Neural progenitor cell (in vitro differentiated cells): Measurements from ENCODE around the gene RAI1. TPM values are rescaled to one million over a fixed set of nuclear protein-coding genes. Genes with fewer than 3 reads are reported as not detected.
A peak's percentile ranks its signal among the peaks of the same experiment; 100 is the strongest.

Source experiments
- DNase-seq: peaks from one replicate; pipeline ENCODE4 v3.0.0-alpha.2; 2016; ENCODE audit warnings: low spot score
- H2AFZ ChIP-seq: fragments of 200-600 bp; sonication (generic); replicated peaks from 2 replicates; pipeline ENCODE4 v1.6.1; 2016; ENCODE audit warnings: antibody characterized with exemption
- H3F3A ChIP-seq: fragments of 200-600 bp; sonication (generic); 2 replicates; pipeline ENCODE4 v1.6.1; 2016; ENCODE audit warnings: antibody characterized with exemption, low read depth
- H3K27ac ChIP-seq: fragments of 200-600 bp; sonication (generic); 2 replicates; pipeline ENCODE4 v1.5.1; 2016; ENCODE audit warnings: mild to moderate bottlenecking
- H3K27me3 ChIP-seq: fragments of 200-600 bp; sonication (generic); 2 replicates; pipeline ENCODE4 v1.6.1; 2016; ENCODE audit warnings: mild to moderate bottlenecking, moderate library complexity
- H3K36me3 ChIP-seq: fragments of 200-600 bp; sonication (generic); 2 replicates; pipeline ENCODE4 v1.5.1; 2016
- H3K4me1 ChIP-seq: fragments of 200-600 bp; sonication (generic); 2 replicates; pipeline ENCODE4 v1.6.1; 2016; ENCODE audit warnings: mixed run types
- H3K4me2 ChIP-seq: fragments of 200-600 bp; sonication (generic); 2 replicates; pipeline ENCODE4 v1.6.1; 2016
- H3K4me3 ChIP-seq: fragments of 200-600 bp; sonication (generic); 2 replicates; pipeline ENCODE4 v1.5.1; 2016
- H3K79me2 ChIP-seq: fragments of 200-600 bp; sonication (generic); 2 replicates; pipeline ENCODE4 v1.6.1; 2016; ENCODE audit warnings: low read depth
- H3K9ac ChIP-seq: fragments of 200-600 bp; sonication (generic); 2 replicates; pipeline ENCODE4 v1.6.1; 2016
- H3K9me3 ChIP-seq: fragments of 200-600 bp; sonication (generic); 2 replicates; pipeline ENCODE4 v1.5.1; 2016; ENCODE audit warnings: low read depth
- H4K20me1 ChIP-seq: fragments of 200-600 bp; sonication (generic); 2 replicates; pipeline ENCODE4 v1.6.1; 2016; ENCODE audit warnings: low read depth
- H3K27ac Mint-ChIP-seq: 3 replicates; pipeline ENCODE4 v1.8.0; 2021; ENCODE audit warnings: mixed read lengths
- H3K27me3 Mint-ChIP-seq: 2 replicates; pipeline ENCODE4 v1.8.0; 2022; ENCODE audit warnings: low read depth, mild to moderate bottlenecking, inconsistent platforms, moderate library complexity, mixed read lengths; ENCODE audit not compliant: insufficient read depth
- H3K36me3 Mint-ChIP-seq: 3 replicates; pipeline ENCODE4 v1.8.0; 2021; ENCODE audit warnings: mixed read lengths
- H3K4me1 Mint-ChIP-seq: 3 replicates; pipeline ENCODE4 v1.8.0; 2021; ENCODE audit warnings: mixed read lengths
- H3K4me3 Mint-ChIP-seq: 3 replicates; pipeline ENCODE4 v1.8.0; 2021; ENCODE audit warnings: mild to moderate bottlenecking, moderate library complexity, mixed read lengths
- H3K9me3 Mint-ChIP-seq: 3 replicates; pipeline ENCODE4 v1.8.0; 2020; ENCODE audit warnings: mixed read lengths
- CTCF ChIP-seq: fragments of 200-600 bp; sonication (generic); IDR thresholded peaks from 2 replicates; pipeline ENCODE4 v1.5.1; 2017; ENCODE audit warnings: antibody characterized with exemption, mild to moderate bottlenecking
- EZH2 ChIP-seq: fragments of 200-600 bp; sonication (generic); IDR thresholded peaks from 2 replicates; pipeline ENCODE4 v1.6.1; 2017; ENCODE audit warnings: antibody characterized with exemption, mild to moderate bottlenecking, moderate library complexity
- EZH2phosphoT487 ChIP-seq: fragments of 200-600 bp; sonication (generic); IDR thresholded peaks from 2 replicates; pipeline ENCODE4 v1.6.1; 2017; ENCODE audit warnings: antibody characterized with exemption
- total RNA-seq: library from RNA; depleted of rRNA; stranded (reverse); fragments of >200 nt; gene quantifications from 2 replicates; pipeline ENCODE4 v1.2.3, GENCODE V29; 2015; ENCODE audit warnings: low replicate concordance

Gene RAI1
- total RNA-seq, 1 donor from 2014 or later = 27.4 TPM

DNA sequence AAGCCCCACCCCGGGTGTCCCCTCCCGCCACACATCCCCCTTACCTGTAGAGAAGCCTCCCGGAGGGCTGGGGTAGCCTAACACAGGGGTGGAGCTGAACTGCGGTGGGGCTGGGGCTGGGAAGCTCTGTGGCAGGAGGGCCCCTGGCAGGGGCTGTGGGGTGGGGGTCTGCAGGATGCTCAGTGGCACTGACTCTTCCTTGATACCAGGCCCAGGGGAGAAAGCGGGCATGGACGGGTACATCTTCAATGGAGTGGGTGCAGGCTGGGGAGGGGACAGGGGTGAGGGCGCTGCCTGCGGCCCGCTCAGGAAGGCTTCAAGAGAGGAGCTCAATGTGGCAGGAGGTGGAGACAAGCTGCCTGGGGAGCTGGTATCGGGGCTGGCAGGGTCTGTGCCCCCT, 138.8 kb downstream of the RAI1 start:
- no peak for DNase-seq
- Histone ChIP-seq H4K20me1 (peaks cover 73% of the 10 kb centered on the region), H3K4me3 (no peak overlapping the region), H3K4me1 (peaks cover 36% of the 10 kb centered on the region), H3K4me2 (no peak overlapping the region), H3K36me3 (no peaks in the 10 kb centered on the region), H3K9ac (no peak overlapping the region), H3K27ac (no peak overlapping the region), H3F3A (peaks cover 13% of the 10 kb centered on the region), H3K9me3 (no peaks in the 10 kb centered on the region), H3K79me2 (peaks cover 42% of the 10 kb centered on the region), H3K27me3 (no peaks in the 10 kb centered on the region), H2AFZ (no peak overlapping the region)
- H3K27ac Mint-ChIP-seq = no peak overlapping the region
- H3K4me1 Mint-ChIP-seq = peaks cover 63% of the 10 kb centered on the region
- peaks cover 13% of the 10 kb centered on the region for H3K36me3 Mint-ChIP-seq
- TF ChIP-seq EZH2phosphoT487 = no peak
- TF ChIP-seq CTCF = no peak
- no peak for TF ChIP-seq EZH2
- no peak overlapping the region for H3K4me3 Mint-ChIP-seq
- H3K9me3 Mint-ChIP-seq = no peaks in the 10 kb centered on the region
- H3K27me3 Mint-ChIP-seq = peaks cover 2% of the 10 kb centered on the region

DNA sequence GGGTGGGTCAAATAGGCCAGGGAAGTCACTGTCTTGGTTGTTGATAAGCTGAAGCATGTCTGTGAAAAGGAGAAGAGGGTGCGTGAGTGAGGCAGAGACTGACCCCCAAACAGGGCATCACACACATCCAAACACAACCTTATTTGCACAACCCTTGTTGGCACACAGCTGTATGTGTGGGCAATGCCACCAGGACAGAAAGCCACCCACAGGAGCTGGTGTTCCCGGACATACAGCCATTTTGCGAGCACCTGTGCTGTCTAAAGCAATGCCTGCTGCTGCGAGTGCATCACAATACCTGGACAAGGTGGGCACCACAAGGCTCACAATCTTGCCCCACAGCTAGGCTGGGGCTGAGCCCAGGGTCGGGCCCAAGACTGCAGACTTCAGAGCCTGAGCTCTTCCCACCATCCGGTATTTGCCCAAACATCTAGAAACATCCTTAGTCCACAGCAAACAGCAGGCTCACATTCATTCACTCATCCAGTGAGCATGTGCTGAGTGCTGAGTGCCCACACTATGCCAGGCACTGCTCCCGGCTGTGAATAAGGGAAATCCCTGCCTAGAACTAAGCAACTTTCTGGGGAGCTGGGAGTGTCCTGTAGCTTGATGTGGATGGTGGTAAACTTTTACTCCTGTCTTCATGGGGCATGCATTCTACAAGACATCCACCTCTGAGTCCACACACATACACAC, 139.4 kb downstream of the RAI1 start:
- no peak for TF ChIP-seq EZH2
- TF ChIP-seq CTCF = no peak
- Mint-ChIP-seq H3K27me3 (no peaks in the 10 kb centered on the region), H3K27ac (peak overlapping the region; percentile 63), H3K9me3 (no peaks in the 10 kb centered on the region), H3K36me3 (peaks cover 10% of the 10 kb centered on the region), H3K4me1 (peaks cover 64% of the 10 kb centered on the region), H3K4me3 (peak overlapping the region; percentile 50)
- H2AFZ ChIP-seq = no peak overlapping the region
- no peak overlapping the region for H3K27ac ChIP-seq
- H3K4me3 ChIP-seq = no peak overlapping the region
- no peak for DNase-seq
- no peak overlapping the region for H3K9ac ChIP-seq
- H3K36me3 ChIP-seq = no peaks in the 10 kb centered on the region
- no peaks in the 10 kb centered on the region for H3K9me3 ChIP-seq
- H3K4me2 ChIP-seq = peak overlapping the region; percentile 20
- H3K4me1 ChIP-seq = peaks cover 41% of the 10 kb centered on the region
- peaks cover 48% of the 10 kb centered on the region for H3K79me2 ChIP-seq
- H3K27me3 ChIP-seq = no peaks in the 10 kb centered on the region
- H4K20me1 ChIP-seq = peaks cover 75% of the 10 kb centered on the region
- peaks cover 18% of the 10 kb centered on the region for H3F3A ChIP-seq

- Histone ChIP-seq H2AFZ (no peak overlapping the region), H3K27me3 (no peaks in the 10 kb centered on the region), H3K79me2 (peaks cover 61% of the 10 kb centered on the region), H3F3A (peaks cover 25% of the 10 kb centered on the region), H3K4me3 (no peak overlapping the region), H4K20me1 (peaks cover 83% of the 10 kb centered on the region), H3K27ac (no peak overlapping the region), H3K4me2 (peak overlapping the region; percentile 20), H3K9me3 (no peaks in the 10 kb centered on the region), H3K36me3 (no peaks in the 10 kb centered on the region), H3K9ac (no peak overlapping the region), H3K4me1 (peaks cover 41% of the 10 kb centered on the region)
- TF ChIP-seq CTCF = no peak
- TF ChIP-seq EZH2phosphoT487 = no peak
- TF ChIP-seq EZH2 = no peak
- Mint-ChIP-seq H3K4me3 (peak overlapping the region; percentile 79), H3K9me3 (no peaks in the 10 kb centered on the region), H3K27me3 (peaks cover 3% of the 10 kb centered on the region), H3K4me1 (peaks cover 70% of the 10 kb centered on the region), H3K36me3 (peaks cover 10% of the 10 kb centered on the region), H3K27ac (no peak overlapping the region)
- no peak for DNase-seq
Observed at GRCh38 chr17:17822189-17822588, 140.9 kb downstream of the RAI1 start.
